Panc1 (cell line): Measurements from ENCODE around the gene HMG20B.

Experiments
- POLR2AphosphoS5 ChIP-seq: IDR thresholded peaks from 2 replicates; pipeline ENCODE4 v1.6.1; 2012; ENCODE audit warnings: mild to moderate bottlenecking, low read depth, low read length, moderate library complexity
- SIN3A ChIP-seq: IDR thresholded peaks from 2 replicates; pipeline ENCODE4 v1.6.1; 2012; ENCODE audit warnings: low read depth, mild to moderate bottlenecking, low read length, moderate library complexity, borderline replicate concordance; ENCODE audit not compliant: insufficient read depth
- TF ChIP-seq, protein P1 (sequence below): fragments of 450-650 bp; IDR thresholded peaks from 2 replicates; pipeline ENCODE4 v1.5.1; 2017; ENCODE audit warnings: mild to moderate bottlenecking

DNA sequence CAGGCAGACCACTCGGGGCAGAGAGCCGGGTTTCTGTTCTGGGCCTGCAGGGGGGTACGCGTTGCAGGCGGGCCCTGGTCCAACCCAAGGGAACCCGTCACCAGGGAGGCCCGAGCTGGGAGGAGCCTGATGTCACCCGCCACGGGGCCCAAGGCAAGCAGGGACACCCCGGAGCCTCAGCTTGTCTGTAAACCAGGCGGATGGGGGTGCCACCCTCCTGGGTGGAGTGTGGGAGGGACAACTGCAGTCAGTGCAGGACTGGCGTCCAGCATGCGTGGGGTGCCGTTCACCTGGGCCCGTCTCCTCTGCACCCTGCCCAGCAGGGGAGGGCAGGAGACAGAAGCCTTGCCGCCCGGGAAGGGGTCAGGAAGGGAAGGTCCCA is 46.9 kb downstream of the HMG20B start:
- TF ChIP-seq, protein P1, sequence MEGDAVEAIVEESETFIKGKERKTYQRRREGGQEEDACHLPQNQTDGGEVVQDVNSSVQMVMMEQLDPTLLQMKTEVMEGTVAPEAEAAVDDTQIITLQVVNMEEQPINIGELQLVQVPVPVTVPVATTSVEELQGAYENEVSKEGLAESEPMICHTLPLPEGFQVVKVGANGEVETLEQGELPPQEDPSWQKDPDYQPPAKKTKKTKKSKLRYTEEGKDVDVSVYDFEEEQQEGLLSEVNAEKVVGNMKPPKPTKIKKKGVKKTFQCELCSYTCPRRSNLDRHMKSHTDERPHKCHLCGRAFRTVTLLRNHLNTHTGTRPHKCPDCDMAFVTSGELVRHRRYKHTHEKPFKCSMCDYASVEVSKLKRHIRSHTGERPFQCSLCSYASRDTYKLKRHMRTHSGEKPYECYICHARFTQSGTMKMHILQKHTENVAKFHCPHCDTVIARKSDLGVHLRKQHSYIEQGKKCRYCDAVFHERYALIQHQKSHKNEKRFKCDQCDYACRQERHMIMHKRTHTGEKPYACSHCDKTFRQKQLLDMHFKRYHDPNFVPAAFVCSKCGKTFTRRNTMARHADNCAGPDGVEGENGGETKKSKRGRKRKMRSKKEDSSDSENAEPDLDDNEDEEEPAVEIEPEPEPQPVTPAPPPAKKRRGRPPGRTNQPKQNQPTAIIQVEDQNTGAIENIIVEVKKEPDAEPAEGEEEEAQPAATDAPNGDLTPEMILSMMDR, result no peak
- TF ChIP-seq POLR2AphosphoS5 (no peak), SIN3A (no peak)
